CD4-positive, alpha-beta T cell treated with Interleukin-15 for 4 hours (primary cell): Measurements from ENCODE around the gene ATF2.
"Not testable (repeated sequence)": the region's sequence is repeated elsewhere in the genome, so short reads cannot be mapped to it uniquely, and the experiment has no call there.

Experiments
- DNase-seq: peaks from one replicate; pipeline ENCODE4 v3.0.0-alpha.2; 2020; ENCODE audit warnings: low spot score

Gene ATF2

GRCh38 chr2:175084117-175084516 is 83.9 kb downstream of the ATF2 start:
- not testable (repeated sequence) for DNase-seq

GRCh38 chr2:175080479-175080878 is 87.5 kb downstream of the ATF2 start:
- DNase-seq = no peak

- no peak for DNase-seq
These were observed 91.7 kb downstream of the ATF2 start for GRCh38 chr2:175076272-175076671.

- no peak for DNase-seq
These were observed 93.5 kb downstream of the ATF2 start for GRCh38 chr2:175074478-175074877.

GRCh38 chr2:175068534-175068933 is 99.5 kb downstream of the ATF2 start:
- no peak for DNase-seq

- DNase-seq = no peak
These were observed 101.6 kb downstream of the ATF2 start for GRCh38 chr2:175066411-175066810.

- DNase-seq = no peak
These were observed 103.2 kb downstream of the ATF2 start for GRCh38 chr2:175064797-175065196.

- no peak for DNase-seq
These were observed 104.3 kb downstream of the ATF2 start for GRCh38 chr2:175063741-175064140.

GRCh38 chr2:175062787-175063585 is 105.0 kb downstream of the ATF2 start:
- no peak for DNase-seq

GRCh38 chr2:175057078-175057685 is 110.8 kb downstream of the ATF2 start:
- DNase-seq = no peak

GRCh38 chr2:175055993-175056392 is 112.0 kb downstream of the ATF2 start:
- DNase-seq = no peak

- no peak for DNase-seq
These were observed 113.7 kb downstream of the ATF2 start for GRCh38 chr2:175054340-175054739.

GRCh38 chr2:175049661-175050060 is 118.3 kb downstream of the ATF2 start:
- no peak for DNase-seq

- no peak for DNase-seq
These were observed 119.7 kb downstream of the ATF2 start for GRCh38 chr2:175048275-175048674.

GRCh38 chr2:175039490-175039889 is 128.5 kb downstream of the ATF2 start:
- no peak for DNase-seq

GRCh38 chr2:175039031-175039430 is 129.0 kb downstream of the ATF2 start:
- DNase-seq = no peak

- no peak for DNase-seq
These were observed 130.1 kb downstream of the ATF2 start for GRCh38 chr2:175037941-175038340.

GRCh38 chr2:175036582-175037018 is 131.4 kb downstream of the ATF2 start:
- peak; percentile 27 for DNase-seq

- no peak for DNase-seq
These were observed 132.2 kb downstream of the ATF2 start for GRCh38 chr2:175035806-175036205.

GRCh38 chr2:175034716-175035115 is 133.3 kb downstream of the ATF2 start:
- DNase-seq = no peak

GRCh38 chr2:175030380-175031271 is 137.4 kb downstream of the ATF2 start:
- DNase-seq = no peak

- DNase-seq = no peak
These were observed 140.2 kb downstream of the ATF2 start for GRCh38 chr2:175027755-175028154.

- DNase-seq = no peak
These were observed 141.6 kb downstream of the ATF2 start for GRCh38 chr2:175026385-175026784.
